GM21390 (cell line): ENCODE data around the gene MRTFB.

ENCODE experiments used
- ATAC-seq: cut with Tn5 transposase; IDR thresholded peaks from one replicate; pipeline ENCODE4 v1.9.1; 2021; ENCODE audit not compliant: unreplicated experiment

MRTFB gene

DNA sequence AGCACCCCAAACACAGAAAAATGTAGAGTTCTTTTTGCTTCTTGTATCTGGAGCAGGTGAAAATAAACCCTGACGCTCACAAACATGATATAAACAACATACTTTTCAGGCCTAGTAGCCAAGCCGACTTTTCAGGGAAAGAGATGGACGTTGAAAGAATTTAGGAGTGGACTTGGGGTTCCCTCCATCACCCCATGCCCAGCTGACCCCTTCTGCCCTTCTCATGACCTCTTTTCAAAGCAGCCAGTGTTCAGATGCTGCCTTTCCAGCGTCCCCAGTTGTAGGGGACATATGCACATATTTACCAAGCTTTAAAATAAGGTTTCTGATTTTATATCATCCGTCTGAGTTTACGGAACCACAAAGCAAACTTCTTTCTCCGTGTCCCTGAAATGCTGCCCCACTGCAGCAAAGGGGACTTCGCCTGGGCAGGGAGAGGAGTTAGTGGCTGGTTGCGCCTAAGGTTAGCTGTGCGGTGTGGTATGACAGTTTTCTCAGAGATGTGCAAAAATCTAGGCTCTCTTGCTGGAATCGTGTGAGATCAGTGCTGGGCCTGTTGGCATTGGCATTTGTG, 235.5 kb downstream of the MRTFB start:
- ATAC-seq, result no peak

GRCh38 chr16:14307059-14307526, 236.0 kb downstream of the MRTFB start:
- ATAC-seq, result no peak

DNA sequence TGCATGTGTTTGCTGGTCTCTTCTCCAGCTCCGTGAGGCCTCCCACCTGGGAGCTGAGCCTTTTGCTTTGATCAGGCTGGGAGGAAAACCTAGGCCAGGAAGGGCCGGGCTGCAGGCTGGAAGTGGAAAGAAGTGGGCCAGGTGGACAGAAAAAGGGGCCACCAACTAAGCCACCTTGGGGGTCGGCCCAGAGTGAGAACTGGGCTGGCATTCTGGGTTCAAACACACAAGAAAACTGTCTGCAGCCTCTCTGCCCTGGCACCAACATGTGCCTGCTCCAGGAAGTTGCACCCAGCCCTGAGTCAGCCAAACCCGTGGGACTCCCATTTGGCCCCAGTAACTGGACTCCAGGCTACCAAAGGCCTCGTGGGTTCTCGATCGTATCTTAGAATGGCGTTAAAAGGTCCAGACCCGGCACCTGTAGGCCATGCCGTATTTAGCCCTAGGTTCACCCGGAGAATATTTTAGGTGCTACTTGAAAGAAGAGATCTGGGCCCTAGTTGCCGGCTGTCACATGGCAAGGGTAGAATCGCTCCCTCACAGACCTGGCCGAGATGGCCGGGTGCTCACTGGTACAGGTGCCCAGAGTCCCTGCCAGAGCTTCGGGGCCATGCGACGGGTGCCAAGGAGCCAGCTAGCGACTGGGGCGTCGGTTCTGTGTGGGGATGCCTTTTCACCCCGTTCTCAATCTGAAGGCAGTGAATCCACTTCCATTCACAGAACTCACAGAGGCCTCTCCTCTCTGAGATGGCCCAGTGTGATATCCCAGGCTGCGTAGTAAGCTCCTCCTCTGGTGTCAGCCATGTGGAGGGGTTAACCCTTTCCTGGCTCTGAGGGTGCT, 236.6 kb downstream of the MRTFB start:
- no peak for ATAC-seq

- no peak for ATAC-seq
Observed at GRCh38 chr16:14308368-14308723, 237.2 kb downstream of the MRTFB start.

GRCh38 chr16:14309001-14309886, 238.1 kb downstream of the MRTFB start:
- no peak for ATAC-seq

GRCh38 chr16:14309906-14310305, 238.8 kb downstream of the MRTFB start:
- ATAC-seq, result no peak

- ATAC-seq, result peak; percentile 44
Observed at GRCh38 chr16:14310519-14310991, 239.4 kb downstream of the MRTFB start.

DNA sequence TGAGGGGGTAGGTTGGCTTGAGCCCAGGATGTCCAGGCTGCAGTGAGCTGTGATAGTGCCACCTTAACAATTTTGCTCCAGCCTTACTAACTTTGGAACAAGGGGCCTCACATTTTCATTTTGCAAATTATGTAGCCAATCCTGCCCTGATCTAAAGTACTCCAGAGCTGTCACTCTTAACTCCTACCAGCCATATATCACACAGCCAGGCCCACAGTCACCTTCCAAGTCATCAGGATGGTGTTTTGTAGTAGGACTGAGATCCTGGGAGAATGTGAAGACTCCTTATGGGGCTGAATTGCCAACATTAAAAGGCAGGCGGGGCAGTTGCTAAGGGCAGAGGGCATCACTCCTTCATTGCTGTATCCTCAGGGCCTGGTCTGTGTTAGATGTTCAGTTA, 243.0 kb downstream of the MRTFB start:
- no peak for ATAC-seq

- no peak for ATAC-seq
Observed at GRCh38 chr16:14315683-14316320, 244.7 kb downstream of the MRTFB start.
